ENCODE measurements around the gene MGARP.
"Not testable (repeated sequence)": the region's sequence is repeated elsewhere in the genome, so short reads cannot be mapped to it uniquely, and the experiment has no call there.

The MGARP gene

DNA sequence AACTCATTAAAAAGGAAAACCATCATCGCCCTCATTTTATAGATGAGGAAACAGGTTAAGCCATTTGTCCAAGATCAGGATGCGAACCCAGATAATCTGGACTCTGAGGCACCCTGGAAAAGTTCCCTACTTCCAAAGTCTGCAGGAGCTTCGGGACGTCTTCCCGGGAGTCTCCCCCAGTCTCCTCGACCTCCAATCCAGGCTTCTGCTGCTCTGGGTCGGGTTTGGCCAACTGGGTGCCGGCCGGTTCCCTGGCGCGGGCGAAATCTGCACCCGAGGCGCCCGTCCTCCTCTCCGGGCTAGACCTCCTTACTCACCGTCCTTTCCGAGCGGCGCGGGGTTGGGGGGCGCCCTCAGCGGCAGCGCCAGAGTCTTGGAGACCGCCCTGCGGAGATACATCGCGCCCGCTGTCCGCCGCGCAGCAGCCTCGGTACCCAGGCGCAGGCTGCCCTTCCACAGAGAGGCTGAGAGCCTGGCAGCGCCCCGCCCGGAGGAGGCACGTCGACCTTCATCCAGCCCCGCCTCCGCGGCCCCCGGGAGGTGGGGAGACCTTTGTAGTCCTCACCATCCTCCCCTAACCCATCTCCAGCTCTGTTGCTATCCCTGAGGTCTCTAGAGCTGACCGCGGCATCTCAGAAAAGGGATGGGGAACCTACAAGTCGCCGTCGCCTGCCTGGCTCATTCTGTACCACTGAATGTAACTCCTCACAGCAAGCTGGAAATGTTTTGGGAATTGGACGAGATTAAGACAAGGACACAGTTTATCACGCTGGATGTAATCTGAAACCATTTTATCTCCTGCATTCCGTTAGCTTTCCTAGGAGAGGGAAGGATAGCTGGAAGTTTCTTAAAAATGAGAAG, at the start of gene MGARP:
TSS of gene MGARP (minus strand) at position 466 of the 861 bp plus-strand sequence. CDS start at position 399, 67 bp downstream.
- DNase-seq (ENCODE audit: low read depth in 2 of 2) = no peak

DNA sequence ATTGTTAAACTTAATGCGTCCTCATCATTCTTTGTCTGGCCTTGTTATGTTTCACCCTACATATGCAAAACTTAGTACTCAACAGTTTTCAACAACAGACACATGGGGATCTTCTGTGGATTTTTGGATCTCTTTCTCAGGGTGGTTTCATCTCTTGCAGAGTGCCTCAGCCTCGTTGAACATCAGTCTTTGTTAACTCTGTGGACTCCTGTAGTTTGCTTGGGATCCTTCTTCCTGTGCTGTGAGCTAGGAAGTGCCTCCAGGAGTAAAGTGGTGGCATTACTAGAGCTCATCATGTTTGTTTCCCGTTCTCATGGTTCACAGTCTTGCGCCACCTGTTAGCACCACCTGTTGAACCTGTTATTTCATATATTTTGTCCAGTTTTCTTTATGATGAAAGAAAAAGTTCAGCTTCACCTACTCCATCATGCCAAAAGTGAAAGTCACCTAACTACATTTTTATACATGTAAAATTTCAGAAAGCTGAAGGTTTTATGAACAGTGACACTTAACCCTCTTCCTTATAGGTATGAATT, 49.7 kb upstream of the MGARP start:
- DNase-seq (ENCODE audit: low read depth in 2 of 2) = no peak

DNA sequence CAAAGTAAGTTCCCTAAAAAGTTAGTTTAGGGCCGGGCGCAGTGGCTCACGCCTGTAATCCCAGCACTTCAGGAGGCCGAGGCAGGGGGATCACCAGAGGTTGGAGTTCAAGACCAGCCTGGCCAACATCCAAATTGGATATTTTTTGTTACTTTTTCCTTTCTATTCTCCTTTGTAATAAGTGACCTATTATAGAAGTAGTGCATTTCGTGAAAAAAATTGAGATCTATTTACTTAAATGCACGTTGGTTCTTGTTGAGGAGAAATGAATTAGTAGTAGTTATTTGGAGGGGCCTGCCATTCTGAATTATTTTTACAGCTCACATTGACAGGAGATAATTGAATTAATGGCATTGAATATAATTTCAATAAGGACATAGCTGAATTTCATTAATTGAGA, 44.6 kb upstream of the MGARP start:
- DNase-seq (ENCODE audit: low read depth in 2 of 2) = no peak

DNA sequence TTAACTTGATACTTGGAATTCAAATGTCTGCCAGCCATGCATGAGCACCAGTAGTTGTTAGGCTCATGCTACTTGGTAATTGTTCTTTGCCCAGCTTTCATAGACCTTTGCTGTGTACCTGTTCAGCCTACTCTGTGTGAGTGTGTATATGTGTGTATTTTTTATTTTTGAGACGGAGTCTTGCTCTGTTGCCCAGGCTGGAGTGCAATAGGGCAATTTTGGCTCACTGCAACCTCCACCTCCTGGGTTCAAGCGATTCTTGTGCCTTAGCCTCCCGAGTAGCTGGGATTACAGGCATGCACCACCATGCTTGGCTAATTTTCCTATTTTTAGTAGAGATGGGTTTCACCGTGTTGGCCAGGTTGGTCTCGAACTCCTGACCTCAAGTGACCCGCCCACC, 42.5 kb upstream of the MGARP start:
- DNase-seq (ENCODE audit: low read depth in 2 of 2) = not testable (repeated sequence)

DNA sequence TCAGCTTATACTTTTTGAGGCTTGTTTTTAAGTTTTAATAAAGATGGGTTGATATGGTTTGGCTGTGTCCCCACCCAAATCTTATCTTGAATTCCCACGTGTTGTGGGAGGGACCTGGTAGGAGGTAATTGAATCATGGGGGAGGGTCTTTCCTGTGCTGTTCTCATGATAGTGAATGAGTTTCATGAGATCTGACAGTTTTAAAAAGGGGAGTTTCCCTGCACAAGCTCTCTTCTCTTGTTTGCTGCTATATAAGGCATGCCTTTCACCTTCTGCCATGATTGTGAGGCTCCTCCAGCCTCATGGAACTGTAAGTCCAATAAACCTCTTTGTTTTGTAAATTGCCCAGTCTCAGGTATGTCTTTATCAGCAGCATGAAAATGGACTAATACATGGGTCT, 42.0 kb upstream of the MGARP start:
- not testable (repeated sequence) for DNase-seq (ENCODE audit: low read depth in 2 of 2)

DNA sequence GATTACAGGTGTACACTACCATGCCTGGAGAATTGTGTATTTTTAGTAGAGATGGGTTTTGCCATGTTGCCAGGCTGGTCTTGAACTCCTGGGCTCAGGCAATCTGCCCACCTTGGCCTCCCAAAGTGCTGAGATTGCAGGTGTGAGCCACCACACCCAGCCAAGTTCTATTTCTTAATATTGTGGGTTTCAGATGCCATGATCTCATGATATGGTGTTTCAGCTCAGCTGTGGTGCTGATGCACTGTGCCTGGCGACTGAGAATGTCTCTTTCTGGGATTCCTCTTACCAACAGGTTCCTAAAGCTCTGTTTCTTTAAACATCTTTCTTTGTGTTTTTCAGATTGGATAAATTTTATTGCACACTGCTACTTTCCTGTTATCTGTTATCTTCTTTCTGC, 39.5 kb upstream of the MGARP start:
- no peak for DNase-seq (ENCODE audit: low read depth in 2 of 2)

DNA sequence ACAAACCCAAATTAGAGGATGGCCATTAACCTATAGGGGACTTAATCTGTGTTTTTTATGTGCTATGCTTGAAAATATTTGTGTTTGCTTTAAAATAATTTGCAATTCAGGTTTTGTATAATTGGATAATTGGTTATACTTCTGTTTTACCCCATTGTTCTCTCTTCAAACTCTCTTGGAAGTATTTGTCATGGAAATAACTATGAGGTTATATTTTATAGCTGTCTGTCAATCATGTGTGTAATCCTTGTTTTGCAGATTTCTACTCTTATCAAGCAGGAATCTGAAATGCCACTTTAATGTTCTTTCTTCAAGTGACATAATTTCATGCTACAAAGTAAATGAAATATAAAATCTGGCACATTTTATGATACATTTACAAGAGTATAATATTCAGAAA, 37.6 kb upstream of the MGARP start:
- DNase-seq (ENCODE audit: low read depth in 2 of 2) = no peak

DNA sequence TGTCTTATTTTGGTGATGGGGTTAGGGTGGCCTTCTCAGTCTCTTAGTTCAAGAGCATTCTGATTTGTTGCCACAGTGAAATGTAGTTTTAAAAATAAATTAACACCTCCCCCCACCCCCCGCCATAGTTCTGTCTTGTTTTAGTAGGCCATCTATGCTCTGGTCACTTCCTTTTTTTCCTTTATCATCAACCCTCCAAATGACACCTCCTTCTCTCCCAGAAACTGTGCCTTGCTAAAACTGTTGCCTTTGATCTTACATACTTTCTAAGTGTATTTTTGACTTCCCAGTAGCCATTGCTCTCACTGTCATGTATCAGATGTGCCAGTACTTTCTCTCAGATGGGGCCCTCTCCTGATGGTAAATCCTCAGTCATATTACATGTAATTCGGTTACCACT, 36.7 kb upstream of the MGARP start:
- DNase-seq (ENCODE audit: low read depth in 2 of 2) = no peak

DNA sequence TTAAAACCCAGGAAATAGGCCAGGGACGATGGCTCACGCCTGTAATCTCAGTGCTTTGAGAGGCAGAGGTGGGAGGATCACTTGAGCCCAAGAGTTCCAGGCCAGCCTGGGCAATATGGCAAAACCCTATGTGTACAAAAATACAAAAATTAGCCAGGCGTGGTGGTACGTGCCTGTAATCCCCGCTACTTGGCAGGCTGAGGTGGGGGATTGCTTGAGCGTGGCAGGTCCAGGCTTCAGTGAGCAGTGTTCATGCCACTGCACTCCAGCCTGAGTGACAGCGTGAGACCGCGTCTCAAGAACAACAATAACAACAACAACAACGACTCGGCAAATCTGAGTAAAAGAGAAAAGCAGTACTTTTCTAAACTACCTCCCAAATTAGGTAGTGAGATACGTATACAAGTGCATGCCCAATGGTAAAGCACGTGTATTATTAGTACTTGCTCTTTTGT, 35.2 kb upstream of the MGARP start:
- no peak for DNase-seq (ENCODE audit: low read depth in 2 of 2)

DNA sequence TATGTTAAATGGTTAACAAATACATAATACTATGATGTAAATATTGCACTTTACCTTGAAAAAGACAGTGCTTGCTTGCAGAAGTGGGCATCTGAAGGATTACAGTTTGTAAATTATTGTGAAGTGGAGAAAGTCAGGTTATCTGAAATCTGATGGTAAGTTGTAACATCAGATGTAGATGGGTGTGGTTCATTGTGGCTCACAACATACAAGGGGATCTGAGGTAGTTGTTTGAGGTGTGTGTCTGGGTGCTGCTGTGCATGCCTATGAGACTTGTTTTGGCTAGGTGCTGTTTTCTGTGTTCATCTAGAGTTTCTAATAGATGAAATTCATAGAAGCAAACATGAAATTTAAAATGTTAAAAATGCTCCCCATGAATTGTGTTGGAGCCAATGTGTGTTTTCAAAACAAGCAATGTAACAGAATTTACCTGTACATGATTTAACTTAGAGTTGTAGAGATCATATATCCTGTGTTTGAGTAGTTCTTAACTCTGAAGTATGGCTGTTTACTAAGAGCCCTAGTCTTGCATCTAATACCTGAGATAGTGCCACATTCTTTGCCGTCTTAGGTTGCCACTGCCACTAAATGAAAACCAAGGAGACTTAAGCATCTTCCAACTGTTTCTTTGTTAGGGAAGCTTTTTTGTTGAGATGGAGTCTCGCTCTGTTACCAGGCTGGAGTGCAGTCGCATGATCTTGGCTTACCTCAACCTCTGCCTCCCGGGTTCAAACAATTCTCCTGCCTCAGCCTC, 34.2 kb upstream of the MGARP start:
- no peak for DNase-seq (ENCODE audit: low read depth in 2 of 2)

DNA sequence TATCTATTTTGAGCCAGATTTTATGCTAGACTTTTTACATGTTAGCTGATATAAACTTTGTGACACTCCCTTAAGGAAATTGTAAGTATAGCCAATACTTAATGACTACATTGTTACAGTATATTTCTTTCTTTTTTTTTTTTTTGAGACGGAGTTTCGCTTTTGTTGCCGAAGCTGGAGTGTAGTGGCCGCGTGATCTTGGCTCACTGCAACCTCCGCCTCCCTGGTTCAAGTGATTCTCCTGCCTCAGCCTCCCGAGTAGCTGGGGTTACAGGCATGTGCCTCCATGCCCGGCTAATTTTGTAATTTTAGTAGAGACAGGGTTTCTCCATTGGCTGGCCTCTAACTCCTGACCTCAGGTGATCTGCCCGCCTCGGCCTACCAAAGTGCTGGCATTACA, 33.4 kb upstream of the MGARP start:
- DNase-seq (ENCODE audit: low read depth in 2 of 2) = not testable (repeated sequence)

DNA sequence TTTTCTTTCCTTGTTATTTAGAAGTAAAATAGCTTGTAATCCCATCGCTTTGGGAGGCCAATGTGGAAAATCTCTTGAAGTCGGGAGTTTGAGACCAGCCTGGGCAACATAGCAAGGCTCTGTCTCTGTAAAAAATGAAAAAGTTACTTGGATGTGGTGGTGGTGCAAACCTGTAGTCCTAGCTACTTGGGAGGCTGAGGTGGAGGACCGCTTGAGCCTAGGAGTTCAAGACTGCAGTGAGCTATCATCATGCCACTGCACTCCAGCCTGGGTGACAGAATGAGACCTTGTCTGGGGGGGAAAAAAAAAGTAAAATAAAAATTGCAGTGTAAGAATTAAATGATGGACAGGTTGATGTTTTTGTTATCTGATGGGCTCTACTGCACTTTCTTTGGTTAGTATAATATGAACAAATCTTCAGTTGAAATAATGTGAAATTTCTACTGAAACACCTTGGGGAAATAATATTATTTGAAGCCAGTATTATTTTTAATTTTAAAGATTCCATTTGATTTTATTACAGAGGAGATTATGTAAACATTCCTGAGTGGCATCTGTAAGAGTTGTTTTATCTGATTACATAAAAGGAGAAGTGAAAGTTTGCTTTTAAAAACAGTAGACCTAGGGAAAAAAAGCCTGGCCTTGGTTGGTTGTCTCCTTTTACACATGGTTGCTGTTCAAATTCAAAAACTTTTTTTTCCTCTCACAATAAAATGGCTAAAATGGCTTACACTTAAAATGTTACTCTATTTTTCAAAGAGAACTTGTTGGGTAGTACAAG, 32.7 kb upstream of the MGARP start:
- no peak for DNase-seq (ENCODE audit: low read depth in 2 of 2)

DNA sequence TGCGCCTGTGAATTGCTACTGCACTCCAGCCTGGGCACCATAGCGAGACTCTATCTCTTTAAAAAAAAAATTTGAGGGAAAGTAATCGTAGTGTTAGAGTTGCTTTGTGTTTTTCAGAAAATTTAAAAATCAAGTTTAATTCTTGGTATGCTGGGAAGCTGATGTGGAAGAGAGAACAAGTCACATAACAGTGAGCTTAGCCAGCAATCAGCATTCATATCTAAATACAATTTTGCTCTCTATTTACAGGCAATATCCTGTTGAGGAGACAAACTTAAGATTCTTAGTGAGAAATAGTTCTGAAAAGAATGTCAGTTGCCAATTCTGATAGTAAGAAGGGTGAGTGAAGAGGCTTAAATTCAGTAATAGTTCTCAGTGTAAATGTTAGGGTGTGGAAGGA, 31.9 kb upstream of the MGARP start:
- DNase-seq (ENCODE audit: low read depth in 2 of 2) = no peak

DNA sequence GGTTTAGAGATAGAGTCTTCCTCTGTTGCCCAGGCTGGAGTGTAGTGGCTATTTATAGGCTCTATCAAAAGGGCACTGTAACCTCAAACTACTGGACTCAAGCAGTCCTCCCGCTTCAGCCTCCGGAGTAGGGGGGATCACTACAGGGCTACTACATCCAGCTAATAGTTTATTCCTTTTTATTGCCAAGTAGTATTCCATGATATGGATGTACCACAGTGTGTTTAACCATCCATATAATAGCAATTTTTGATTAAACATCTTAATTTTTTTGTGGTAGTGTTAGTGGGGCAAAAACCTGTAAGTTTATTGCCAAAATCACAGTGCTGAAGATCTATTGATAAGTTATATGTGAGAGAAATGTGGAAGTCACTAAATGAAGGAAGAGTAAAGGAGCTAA, 24.9 kb upstream of the MGARP start:
- no peak for DNase-seq (ENCODE audit: low read depth in 2 of 2)

DNA sequence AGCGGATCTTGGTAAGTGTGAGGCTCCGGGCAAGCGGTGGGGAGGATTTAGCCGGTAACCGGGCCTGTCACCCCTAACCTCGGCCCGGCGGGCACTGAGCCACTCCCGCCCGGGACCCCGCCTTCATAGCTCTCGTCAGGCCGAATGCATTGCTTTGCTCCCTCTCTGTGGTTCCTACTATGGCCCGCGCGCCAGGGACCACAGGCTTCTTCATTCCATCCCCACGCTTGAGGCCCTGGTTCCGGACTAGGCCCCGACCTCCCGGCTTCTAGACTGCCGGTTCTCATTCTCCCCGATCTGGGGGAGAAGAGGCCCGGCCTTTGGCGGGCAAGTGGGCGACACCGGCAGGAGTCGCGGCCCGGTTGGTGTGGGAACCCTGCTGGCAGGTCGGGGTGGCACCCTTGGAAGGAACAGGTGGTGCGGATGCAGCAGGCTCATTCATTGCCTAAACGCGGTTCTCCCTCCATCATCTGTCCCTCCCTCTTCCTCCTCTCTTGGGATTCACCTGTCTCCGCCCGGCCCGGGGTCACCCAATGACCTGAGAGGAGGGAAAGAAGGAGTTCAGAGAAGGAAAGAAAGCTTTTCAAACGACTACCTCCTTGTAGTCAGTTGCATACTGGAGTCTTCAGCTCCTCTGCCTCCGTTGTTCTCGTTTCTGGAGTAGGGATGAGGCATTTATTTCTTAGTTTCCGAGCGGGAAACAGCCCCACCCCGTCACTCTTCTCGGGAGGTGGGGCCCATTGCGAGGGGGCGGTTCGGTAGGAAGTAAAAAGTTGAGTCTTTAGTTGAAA, 22.0 kb upstream of the MGARP start, which contains the start of gene NDUFC1:
TSS of gene NDUFC1 (minus strand) at position 657 of the 791 bp plus-strand sequence. CDS start 6,679 bp downstream, outside the sequence.
- no peak for DNase-seq (ENCODE audit: low read depth in 2 of 2)

DNA sequence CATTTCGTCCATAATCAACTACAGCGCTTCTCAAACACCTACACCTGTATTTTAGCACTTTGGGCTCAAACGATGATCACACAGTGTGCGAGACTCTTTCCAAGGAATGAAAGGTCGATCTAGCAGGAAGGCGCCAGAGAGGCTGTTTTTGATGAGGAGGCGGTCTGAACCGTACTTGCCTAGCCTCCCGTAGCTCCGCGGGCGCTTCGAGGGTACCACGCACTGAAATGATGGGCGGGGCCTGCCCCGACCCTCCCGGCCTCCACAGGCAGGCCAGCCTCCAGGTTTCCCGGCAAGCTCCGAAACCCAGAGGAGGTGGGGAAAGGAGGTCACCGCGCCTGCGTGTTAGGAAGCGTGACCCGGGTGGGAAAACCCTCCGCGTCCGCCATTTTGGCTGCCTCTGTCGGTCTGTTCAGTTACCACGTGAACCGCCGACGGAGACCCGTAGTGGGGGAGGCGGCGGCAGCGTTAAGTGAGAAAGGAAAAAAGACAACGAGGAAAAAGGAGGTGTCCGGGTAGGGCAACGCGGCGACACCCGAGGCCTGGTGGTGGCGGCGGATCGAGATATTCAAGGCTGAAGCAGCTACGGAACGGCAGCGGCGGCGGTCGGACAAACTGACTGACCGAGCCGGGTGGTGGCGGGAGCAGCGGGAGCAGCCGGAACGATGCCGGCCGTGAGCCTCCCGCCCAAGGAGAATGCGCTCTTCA, 21.2 kb upstream of the MGARP start, which contains the start of gene NAA15:
TSS of gene NAA15 (plus strand) at position 393 of the 708 bp plus-strand sequence. CDS start at position 666, 273 bp downstream.
- peak; percentile 92 to 94 for DNase-seq (ENCODE audit: low read depth in 2 of 2)

DNA sequence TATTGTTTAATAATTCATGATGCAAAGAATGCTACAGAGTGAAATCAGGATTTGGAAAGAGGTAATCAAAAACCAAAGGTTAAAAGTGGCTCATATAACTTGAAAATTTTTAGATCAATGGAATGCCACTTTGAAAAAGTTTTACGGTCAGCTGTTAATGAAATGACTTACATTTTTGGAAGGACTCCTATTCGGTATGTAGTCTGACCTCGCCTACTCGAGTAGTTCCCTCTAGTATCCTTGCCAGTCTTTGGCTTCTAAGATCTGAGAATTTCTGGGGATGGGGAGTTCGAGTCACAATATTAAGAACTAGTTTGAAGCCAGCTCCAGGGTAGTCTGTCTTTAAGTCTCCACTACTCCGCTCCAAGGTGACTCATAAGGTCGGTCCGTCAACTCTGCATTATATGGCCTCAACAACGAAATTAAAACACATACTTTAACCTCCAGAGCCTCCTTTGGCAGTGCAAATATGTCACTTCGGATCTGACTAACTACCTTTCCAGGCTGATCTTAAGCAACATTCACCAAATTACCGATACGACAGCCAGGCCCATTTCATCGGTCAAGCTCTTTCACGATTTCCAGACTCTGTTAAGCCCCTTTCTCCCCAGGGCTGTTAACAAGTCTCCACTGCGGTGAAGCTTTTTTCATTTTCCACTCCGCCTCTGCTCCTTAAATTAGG, 20.5 kb upstream of the MGARP start:
- DNase-seq (ENCODE audit: low read depth in 2 of 2) = no peak

DNA sequence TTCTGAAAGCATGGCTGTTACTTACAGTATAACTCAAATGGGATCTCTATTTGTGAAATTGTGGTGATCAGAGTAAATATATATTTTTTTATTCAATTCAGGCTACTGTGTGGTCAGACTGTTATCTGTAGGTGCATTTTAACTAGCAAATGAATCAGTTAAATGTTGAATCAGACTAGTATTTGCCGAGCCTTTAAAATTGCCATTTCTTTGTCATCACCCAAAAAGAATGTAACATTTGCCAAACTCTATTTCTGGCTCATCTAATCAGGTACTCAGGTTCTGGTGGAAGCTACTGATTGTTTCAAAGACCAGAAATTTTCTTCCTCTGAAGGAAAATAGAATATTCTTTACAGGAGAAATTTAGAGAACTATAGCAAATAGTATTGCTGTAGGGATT, 19.5 kb upstream of the MGARP start:
- no peak for DNase-seq (ENCODE audit: low read depth in 2 of 2)

DNA sequence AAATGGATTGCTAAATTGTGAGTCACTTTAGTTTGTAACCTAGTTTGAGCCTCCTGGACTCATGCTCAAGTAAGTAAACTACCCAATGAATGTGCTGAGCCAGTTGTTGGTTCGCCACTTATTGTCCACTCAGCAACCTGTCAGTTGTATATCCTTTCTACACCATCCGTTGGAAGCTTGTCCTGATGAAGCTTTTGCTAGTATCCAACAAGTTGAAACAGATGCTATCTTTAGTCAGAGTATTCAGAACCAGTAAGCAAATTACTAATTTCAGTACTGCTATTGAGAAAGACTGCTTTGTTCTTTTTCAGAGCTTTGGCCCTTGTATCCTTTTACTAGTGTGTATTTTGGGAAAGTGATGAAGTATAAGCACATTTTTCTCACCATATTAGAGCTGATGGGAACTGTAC, 17.0 kb upstream of the MGARP start:
- DNase-seq (ENCODE audit: low read depth in 2 of 2) = no peak

DNA sequence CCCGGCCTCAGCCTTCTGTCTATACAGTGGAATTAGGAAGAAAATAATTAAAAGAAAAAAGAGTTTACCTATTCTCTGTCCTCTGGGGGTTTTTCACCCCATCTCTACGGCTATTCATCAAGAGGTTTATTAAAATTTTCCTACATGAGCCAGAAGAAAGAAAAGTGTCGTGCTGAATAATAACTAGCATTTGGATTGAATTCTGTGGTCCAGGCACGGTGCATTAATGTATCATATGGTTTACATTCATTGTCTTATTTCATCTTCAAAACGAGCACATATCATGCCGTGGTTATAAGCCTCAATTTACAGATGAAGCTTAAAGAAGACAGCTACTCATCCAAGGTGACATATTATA, 15.9 kb upstream of the MGARP start:
- DNase-seq (ENCODE audit: low read depth in 2 of 2) = no peak

Data from fibroblast of skin of left quadriceps (primary cell).